Lower lobe of right lung (tissue), 2 donors: ENCODE measurements around the gene CSRNP2. TPM values are rescaled to one million over a fixed set of nuclear protein-coding genes. Genes with fewer than 3 reads are reported as not detected.

Experiments used
- ATAC-seq, 2 donors: fragments of 200-7000 bp; cut with Tn5 transposase; one replicate each; pipeline ENCODE4 v1.9.1; 2020 to 2022; ENCODE audit warnings: mild to moderate bottlenecking in 2 of 2, moderate library complexity in 2 of 2
- DNase-seq: peaks from one replicate; pipeline ENCODE4 v3.0.0-alpha.2; 2020
- H3K27ac ChIP-seq: fragments of 200-600 bp; one replicate; pipeline ENCODE4 v1.8.0; 2022
- H3K27me3 ChIP-seq: fragments of 200-600 bp; one replicate; pipeline ENCODE4 v1.8.0; 2022; ENCODE audit warnings: low read depth
- H3K36me3 ChIP-seq: fragments of 200-600 bp; one replicate; pipeline ENCODE4 v1.8.0; 2022; ENCODE audit warnings: mild to moderate bottlenecking
- H3K4me1 ChIP-seq: fragments of 200-600 bp; one replicate; pipeline ENCODE4 v1.8.0; 2022
- H3K4me3 ChIP-seq: fragments of 200-600 bp; one replicate; pipeline ENCODE4 v1.8.0; 2022; ENCODE audit warnings: mild to moderate bottlenecking
- H3K9me3 ChIP-seq: fragments of 200-600 bp; one replicate; pipeline ENCODE4 v1.8.0; 2022
- intact Hi-C: fragments of 100-400 bp; cut with DNase I; formaldehyde crosslinking; loops from one replicate; pipeline ENCODE4 v1.11.0; 2022
- long read RNA-seq: library from polyadenylated mRNA; unstranded; transcript quantifications from one replicate; pipeline ENCODE4 v2.0.0, GENCODE V29; 2021
- total RNA-seq: library from RNA; stranded (reverse); fragmentation: NEBNext Ultra II Directional; extraction: Animal tissue kit (Norgen Biotek cat#: 25700); gene quantifications from one replicate; pipeline ENCODE4 v1.2.1, GENCODE V29; 2021
- TF ChIP-seq, protein P1 (sequence below): fragments of 200-600 bp; IDR thresholded peaks from one replicate; pipeline ENCODE4 v1.8.0; 2022; ENCODE audit warnings: antibody characterized with exemption, mild to moderate bottlenecking
- donor health status: DM: no; HTN: yes; CAD: no; lungs with severe emphysema.

The CSRNP2 gene, protein sequence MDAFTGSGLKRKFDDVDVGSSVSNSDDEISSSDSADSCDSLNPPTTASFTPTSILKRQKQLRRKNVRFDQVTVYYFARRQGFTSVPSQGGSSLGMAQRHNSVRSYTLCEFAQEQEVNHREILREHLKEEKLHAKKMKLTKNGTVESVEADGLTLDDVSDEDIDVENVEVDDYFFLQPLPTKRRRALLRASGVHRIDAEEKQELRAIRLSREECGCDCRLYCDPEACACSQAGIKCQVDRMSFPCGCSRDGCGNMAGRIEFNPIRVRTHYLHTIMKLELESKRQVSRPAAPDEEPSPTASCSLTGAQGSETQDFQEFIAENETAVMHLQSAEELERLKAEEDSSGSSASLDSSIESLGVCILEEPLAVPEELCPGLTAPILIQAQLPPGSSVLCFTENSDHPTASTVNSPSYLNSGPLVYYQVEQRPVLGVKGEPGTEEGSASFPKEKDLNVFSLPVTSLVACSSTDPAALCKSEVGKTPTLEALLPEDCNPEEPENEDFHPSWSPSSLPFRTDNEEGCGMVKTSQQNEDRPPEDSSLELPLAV
- 21.2 TPM for total RNA-seq
- long read RNA-seq, full-length matches to known transcripts = 4 of 14 reads
- long read RNA-seq, partial matches to known transcripts = 3 of 14 reads
- long read RNA-seq, other reads (novel, unspliced or antisense) = 7 of 14 reads

DNA sequence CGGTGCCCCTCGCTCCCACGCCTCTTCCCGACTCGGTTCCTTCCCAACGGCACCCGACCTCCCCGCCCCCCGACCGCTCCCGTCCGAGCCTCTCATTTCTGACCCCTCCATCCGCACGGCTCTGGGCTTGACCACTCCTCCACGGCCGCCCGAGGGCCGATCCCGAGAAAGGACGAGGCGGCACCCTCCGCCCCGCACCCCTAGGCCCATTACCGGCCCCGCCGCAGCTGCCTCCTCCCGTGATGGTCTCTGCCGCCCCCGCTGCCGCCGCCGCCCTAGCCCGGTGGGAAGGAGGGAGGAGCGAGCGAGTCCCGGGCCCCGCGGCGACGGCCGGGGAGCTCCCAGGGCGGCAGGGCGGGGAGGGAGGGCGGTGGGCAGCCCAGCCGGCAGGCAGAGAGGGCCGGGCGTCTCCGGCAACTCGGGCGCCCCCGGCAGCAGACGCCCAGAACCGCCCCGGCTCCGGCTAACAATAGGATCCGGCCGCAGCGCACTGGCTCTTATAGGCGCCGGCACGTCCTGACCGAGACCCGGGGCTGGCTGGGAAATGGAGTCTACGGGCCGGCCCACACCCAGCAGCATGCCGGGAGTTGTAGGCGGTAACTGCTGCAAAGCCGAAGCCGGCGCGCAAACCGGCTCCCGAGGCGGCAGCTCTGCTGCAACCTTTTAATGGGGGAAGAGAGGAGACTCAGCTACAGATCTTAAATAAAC, at the start of gene CSRNP2:
TSS of gene CSRNP2 (minus strand) at position 471 of the 708 bp plus-strand sequence. CDS start 7,035 bp downstream, outside the sequence.
- TF ChIP-seq, protein P1, sequence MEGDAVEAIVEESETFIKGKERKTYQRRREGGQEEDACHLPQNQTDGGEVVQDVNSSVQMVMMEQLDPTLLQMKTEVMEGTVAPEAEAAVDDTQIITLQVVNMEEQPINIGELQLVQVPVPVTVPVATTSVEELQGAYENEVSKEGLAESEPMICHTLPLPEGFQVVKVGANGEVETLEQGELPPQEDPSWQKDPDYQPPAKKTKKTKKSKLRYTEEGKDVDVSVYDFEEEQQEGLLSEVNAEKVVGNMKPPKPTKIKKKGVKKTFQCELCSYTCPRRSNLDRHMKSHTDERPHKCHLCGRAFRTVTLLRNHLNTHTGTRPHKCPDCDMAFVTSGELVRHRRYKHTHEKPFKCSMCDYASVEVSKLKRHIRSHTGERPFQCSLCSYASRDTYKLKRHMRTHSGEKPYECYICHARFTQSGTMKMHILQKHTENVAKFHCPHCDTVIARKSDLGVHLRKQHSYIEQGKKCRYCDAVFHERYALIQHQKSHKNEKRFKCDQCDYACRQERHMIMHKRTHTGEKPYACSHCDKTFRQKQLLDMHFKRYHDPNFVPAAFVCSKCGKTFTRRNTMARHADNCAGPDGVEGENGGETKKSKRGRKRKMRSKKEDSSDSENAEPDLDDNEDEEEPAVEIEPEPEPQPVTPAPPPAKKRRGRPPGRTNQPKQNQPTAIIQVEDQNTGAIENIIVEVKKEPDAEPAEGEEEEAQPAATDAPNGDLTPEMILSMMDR = peak; percentile 31
- Histone ChIP-seq H3K9me3 (no peaks in the 10 kb centered on the region), H3K27ac (peak within 1 kb of the TSS; percentile 91), H3K36me3 (peaks cover 5% of the 10 kb centered on the region), H3K4me1 (peaks cover 20% of the 10 kb centered on the region), H3K27me3 (no peaks in the 10 kb centered on the region), H3K4me3 (peak within 1 kb of the TSS; percentile 80)
- peak; percentile 100 for ATAC-seq
- DNase-seq = peak; percentile 98
- intact Hi-C loops = no loop called here

DNA sequence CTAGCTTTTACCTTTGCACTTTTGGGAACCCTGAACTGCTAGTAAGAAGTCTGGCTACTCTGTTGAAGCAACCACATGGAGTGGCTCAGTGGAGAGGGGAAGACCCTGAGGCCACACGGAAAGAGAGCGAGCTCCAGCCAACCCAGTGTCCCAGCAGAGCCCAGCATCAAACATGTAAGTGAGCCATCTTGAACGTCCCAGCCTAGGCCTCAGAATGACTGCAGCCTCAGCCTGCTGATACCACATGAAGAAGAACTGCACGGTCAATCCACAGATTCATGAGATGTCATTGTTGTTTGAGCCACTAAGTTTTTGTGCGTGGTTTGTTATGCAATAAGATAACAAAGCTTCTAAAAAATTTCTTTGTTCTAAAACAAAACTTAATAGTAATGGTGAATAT, 49.3 kb upstream of the CSRNP2 start:
- no peaks in the 10 kb centered on the region for H3K4me1 ChIP-seq
- intact Hi-C loops = no loop called here
- no peaks in the 10 kb centered on the region for H3K9me3 ChIP-seq
- no peak overlapping the region for H3K4me3 ChIP-seq
- no peaks in the 10 kb centered on the region for H3K27me3 ChIP-seq
- TF ChIP-seq, protein P1 = no peak
- H3K36me3 ChIP-seq = peaks cover 11% of the 10 kb centered on the region
- no peak for ATAC-seq
- H3K27ac ChIP-seq = no peak overlapping the region
- no peak for DNase-seq

DNA sequence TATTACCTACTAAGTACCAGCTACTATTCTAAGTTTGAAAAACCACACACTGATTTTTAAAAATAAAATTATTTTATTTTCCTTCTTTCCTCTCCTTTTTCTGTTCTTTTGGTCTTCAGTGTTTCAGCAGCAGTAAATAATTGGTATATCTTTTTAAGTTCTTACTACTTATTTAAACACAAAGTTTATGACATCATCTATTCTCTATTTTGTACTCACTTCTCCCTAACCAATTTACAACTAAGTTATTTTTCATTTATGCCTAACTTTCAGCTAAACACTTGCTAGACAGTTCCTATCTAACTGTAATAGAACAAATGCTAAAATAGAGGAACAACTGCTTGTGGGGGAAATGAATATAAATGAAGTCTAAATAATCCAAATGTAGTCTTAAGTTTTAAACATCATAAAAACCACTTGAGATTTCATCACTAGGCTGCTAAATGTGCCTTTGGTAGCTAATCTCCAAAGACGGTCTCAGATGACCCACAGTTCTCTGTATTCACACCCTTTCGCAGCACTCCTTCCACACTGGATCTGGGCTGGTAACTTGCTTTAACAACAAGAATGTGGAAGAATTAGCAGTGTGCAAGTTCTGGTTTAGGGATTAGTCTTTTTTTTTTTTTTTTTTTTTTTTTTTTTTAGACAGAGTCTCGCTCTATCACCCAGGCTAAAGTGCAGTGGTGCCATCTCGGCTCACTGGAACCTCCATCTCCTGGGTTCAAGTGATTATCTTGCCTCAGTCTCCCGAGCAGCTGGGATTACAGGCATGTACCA, 48.5 kb upstream of the CSRNP2 start:
- no peak for DNase-seq
- no peaks in the 10 kb centered on the region for H3K9me3 ChIP-seq
- H3K4me1 ChIP-seq = no peaks in the 10 kb centered on the region
- H3K27me3 ChIP-seq = no peaks in the 10 kb centered on the region
- intact Hi-C loops = no loop called here
- H3K4me3 ChIP-seq = no peak overlapping the region
- peaks cover 11% of the 10 kb centered on the region for H3K36me3 ChIP-seq
- ATAC-seq = no peak
- TF ChIP-seq, protein P1 = no peak
- no peak overlapping the region for H3K27ac ChIP-seq

DNA sequence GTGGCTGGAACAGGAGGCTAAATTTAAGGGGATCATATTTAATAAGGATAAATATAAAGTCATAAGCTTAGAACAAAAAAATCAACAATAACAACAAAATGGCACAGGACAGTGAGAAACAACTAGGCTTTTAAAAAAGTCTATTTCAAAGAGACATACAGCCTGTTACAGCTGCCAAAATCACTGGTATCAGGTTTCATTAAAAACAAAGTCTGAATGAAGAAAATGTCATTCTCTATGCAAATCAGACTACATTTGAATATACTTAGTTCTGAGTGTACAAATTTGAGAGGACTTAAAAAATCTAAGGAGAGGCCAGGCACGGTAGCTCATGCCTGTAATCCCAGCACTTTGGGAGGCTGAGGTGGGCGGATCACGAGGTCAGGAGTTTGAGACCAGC, 45.5 kb upstream of the CSRNP2 start:
- DNase-seq (no peak), ATAC-seq (no peak)
- TF ChIP-seq, protein P1 = no peak
- Histone ChIP-seq H3K4me3 (no peak overlapping the region), H3K27me3 (no peaks in the 10 kb centered on the region), H3K4me1 (no peaks in the 10 kb centered on the region), H3K9me3 (no peaks in the 10 kb centered on the region), H3K27ac (no peak overlapping the region), H3K36me3 (peaks cover 14% of the 10 kb centered on the region)
- intact Hi-C loops = no loop called here
